ENCODE data around the gene USP3. TPM values are rescaled to one million over a fixed set of nuclear protein-coding genes. Genes with fewer than 3 reads are reported as not detected.
A peak's percentile ranks its signal among the peaks of the same experiment; 100 is the strongest.

The USP3 gene
- total and polyA plus RNA-seq, 9 of the 15 experiments (the other 6 are each of a cell fraction or from before 2014, with no cell fraction given): 17.3 to 54.3 (median 34.8) TPM

- TF ChIP-seq CXXC5 (CRISPR knock-in tag; IDR thresholded peaks at IDR 0.05): peak; percentile 68
- no peak for TF ChIP-seq ZNF354B (CRISPR knock-in tag; IDR thresholded peaks at IDR 0.05)
- TF ChIP-seq CBX2 (IDR thresholded peaks at IDR 0.05; ENCODE audit: insufficient read depth, low read length, poor library complexity, severe bottlenecking): no peak
- TF ChIP-seq CTBP1 (IDR thresholded peaks at IDR 0.05; ENCODE audit: borderline replicate concordance): peak; percentile 94
- TF ChIP-seq YY1 (IDR thresholded peaks at IDR 0.05; ENCODE audit: borderline replicate concordance in 1 of 3, control insufficient read depth in 1 of 3, extremely low read depth in 1 of 3, insufficient read depth in 3 of 3, insufficient read length in 1 of 3, insufficient replicate concordance in 2 of 3, low read depth in 1 of 3, low read length in 2 of 3): peak in 1 of 3 experiments; percentile 8
- no peak for TF ChIP-seq ARHGAP35 (IDR thresholded peaks at IDR 0.05; ENCODE audit: partially characterized antibody)
- TF ChIP-seq ADNP (tag; IDR thresholded peaks at IDR 0.05): no peak
- TF ChIP-seq, protein P1, sequence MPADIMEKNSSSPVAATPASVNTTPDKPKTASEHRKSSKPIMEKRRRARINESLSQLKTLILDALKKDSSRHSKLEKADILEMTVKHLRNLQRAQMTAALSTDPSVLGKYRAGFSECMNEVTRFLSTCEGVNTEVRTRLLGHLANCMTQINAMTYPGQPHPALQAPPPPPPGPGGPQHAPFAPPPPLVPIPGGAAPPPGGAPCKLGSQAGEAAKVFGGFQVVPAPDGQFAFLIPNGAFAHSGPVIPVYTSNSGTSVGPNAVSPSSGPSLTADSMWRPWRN (IDR thresholded peaks at IDR 0.05; ENCODE audit: low read depth): no peak
- peak; percentile 18 for TF ChIP-seq POLR2B (IDR thresholded peaks at IDR 0.05; ENCODE audit: low read depth, partially characterized antibody)
- 0 out of 4 replicates have a peak, but pooled peaks of 1 of the 2 experiments have one; percentile 6 for TF ChIP-seq FOXA3 (CRISPR knock-in tag; conservative IDR thresholded peaks at IDR 0.05 in 1 of 2, IDR thresholded peaks at IDR 0.05 in 1 of 2)
- TF ChIP-seq ARNT (IDR thresholded peaks at IDR 0.05): no peak
- TF ChIP-seq ZNF518B (CRISPR knock-in tag; IDR thresholded peaks at IDR 0.05): no peak
- no peak for TF ChIP-seq ARID3B (CRISPR knock-in tag; IDR thresholded peaks at IDR 0.05; ENCODE audit: borderline replicate concordance)
- no peak for TF ChIP-seq CGGBP1 (CRISPR knock-in tag; IDR thresholded peaks at IDR 0.05)
- no peak for TF ChIP-seq RFX7 (CRISPR knock-in tag; IDR thresholded peaks at IDR 0.05)
- no peak for TF ChIP-seq PURB (CRISPR knock-in tag; IDR thresholded peaks at IDR 0.05; ENCODE audit: low read depth)
- no peak for TF ChIP-seq FUS (optimal IDR thresholded peaks at IDR 0.05; ENCODE audit: low read depth, low read length)
- no peak for TF ChIP-seq ZBTB33 (CRISPR knock-in tag; IDR thresholded peaks at IDR 0.05)
- TF ChIP-seq HEY1 (CRISPR knock-in tag; IDR thresholded peaks at IDR 0.05; ENCODE audit: borderline replicate concordance): no peak
These were observed 20.1 kb downstream of the USP3 start (continued) for GRCh38 chr15:63524316-63525015.

All from K562 (cell line).